ENCODE results near the gene FLRT3. TPM values are rescaled to one million over a fixed set of nuclear protein-coding genes. Genes with fewer than 3 reads are reported as not detected.

Gene FLRT3
- total RNA-seq, 2 donors from 2014 or later, result 81.7 to 112 TPM

- no peaks in the 10 kb centered on the region for H3K36me3 Mint-ChIP-seq (ENCODE audit: low read depth)
- no peak overlapping the region for H3K4me3 Mint-ChIP-seq
- H3K27ac ChIP-seq (ENCODE audit: low read depth, low read length), result no peak overlapping the region
- DNase-seq, result no peak
- no peaks in the 10 kb centered on the region for H3K9me3 Mint-ChIP-seq
- H3K27me3 Mint-ChIP-seq (ENCODE audit: insufficient read depth), result no peaks in the 10 kb centered on the region
- H3K27ac Mint-ChIP-seq, result no peak overlapping the region
- 85 to 98% methylated on average over 2 to 4 of the region's 5 CpGs for WGBS, 2 experiments (ENCODE audit: insufficient coverage in 1 of 2, insufficient read length in 1 of 2)
- no peaks in the 10 kb centered on the region for H3K36me3 ChIP-seq (ENCODE audit: control insufficient read depth, insufficient read depth, low read length)
- peaks cover 4% of the 10 kb centered on the region for H3K4me1 ChIP-seq (ENCODE audit: control insufficient read depth, insufficient read depth, low read length)
- no peak overlapping the region for H3K4me3 ChIP-seq (ENCODE audit: low read length)
- no peaks in the 10 kb centered on the region for H3K9me3 ChIP-seq (ENCODE audit: control insufficient read depth, low read length)
- peaks cover 21% of the 10 kb centered on the region for H3K4me1 Mint-ChIP-seq
- no peak overlapping the region for H3K9ac ChIP-seq (ENCODE audit: extremely low read depth, low read length, poor library complexity, severe bottlenecking)
- TF ChIP-seq, protein P1, sequence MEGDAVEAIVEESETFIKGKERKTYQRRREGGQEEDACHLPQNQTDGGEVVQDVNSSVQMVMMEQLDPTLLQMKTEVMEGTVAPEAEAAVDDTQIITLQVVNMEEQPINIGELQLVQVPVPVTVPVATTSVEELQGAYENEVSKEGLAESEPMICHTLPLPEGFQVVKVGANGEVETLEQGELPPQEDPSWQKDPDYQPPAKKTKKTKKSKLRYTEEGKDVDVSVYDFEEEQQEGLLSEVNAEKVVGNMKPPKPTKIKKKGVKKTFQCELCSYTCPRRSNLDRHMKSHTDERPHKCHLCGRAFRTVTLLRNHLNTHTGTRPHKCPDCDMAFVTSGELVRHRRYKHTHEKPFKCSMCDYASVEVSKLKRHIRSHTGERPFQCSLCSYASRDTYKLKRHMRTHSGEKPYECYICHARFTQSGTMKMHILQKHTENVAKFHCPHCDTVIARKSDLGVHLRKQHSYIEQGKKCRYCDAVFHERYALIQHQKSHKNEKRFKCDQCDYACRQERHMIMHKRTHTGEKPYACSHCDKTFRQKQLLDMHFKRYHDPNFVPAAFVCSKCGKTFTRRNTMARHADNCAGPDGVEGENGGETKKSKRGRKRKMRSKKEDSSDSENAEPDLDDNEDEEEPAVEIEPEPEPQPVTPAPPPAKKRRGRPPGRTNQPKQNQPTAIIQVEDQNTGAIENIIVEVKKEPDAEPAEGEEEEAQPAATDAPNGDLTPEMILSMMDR (conservative IDR thresholded peaks at IDR 0.05), result no peak
- H3K27me3 ChIP-seq (ENCODE audit: control insufficient read depth, insufficient read depth, low read length, poor library complexity, severe bottlenecking), result no peaks in the 10 kb centered on the region
Observed at GRCh38 chr20:14310977-14311627, 26.3 kb downstream of the FLRT3 start.

DNA sequence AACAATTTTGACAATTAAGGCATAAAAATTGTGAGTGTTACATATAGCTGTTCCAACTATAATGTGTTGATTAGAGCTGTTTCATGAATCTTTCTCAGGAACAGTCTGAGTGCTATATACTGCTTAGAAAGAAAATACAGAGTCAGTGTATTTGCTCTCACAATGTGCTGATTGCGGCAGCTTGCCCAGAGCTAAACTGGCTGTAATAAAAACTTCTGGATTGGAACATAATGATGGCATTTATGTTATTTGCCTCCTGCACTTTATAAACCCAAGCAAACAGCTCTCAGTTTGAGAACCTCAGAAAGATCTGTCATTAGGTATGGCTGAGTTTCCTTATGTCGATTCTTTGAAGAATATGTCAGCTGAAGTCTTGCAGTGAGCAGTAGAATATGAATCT lies 29.5 kb downstream of the FLRT3 start:
- H3K36me3 ChIP-seq (ENCODE audit: control insufficient read depth, insufficient read depth, low read length), result no peaks in the 10 kb centered on the region
- H3K4me3 ChIP-seq (ENCODE audit: low read length), result no peak overlapping the region
- no peaks in the 10 kb centered on the region for H3K27me3 ChIP-seq (ENCODE audit: control insufficient read depth, insufficient read depth, low read length, poor library complexity, severe bottlenecking)
- H3K4me1 ChIP-seq (ENCODE audit: control insufficient read depth, insufficient read depth, low read length), result no peaks in the 10 kb centered on the region
- Mint-ChIP-seq H3K36me3 (ENCODE audit: low read depth) (no peaks in the 10 kb centered on the region), H3K4me1 (peaks cover 9% of the 10 kb centered on the region), H3K27me3 (ENCODE audit: insufficient read depth) (no peaks in the 10 kb centered on the region), H3K9me3 (no peaks in the 10 kb centered on the region), H3K4me3 (no peak overlapping the region), H3K27ac (no peak overlapping the region)
- TF ChIP-seq, protein P1 (conservative IDR thresholded peaks at IDR 0.05), result no peak
- no peaks in the 10 kb centered on the region for H3K9me3 ChIP-seq (ENCODE audit: control insufficient read depth, low read length)
- H3K9ac ChIP-seq (ENCODE audit: extremely low read depth, low read length, poor library complexity, severe bottlenecking), result no peak overlapping the region
- WGBS, 2 experiments (ENCODE audit: insufficient coverage in 1 of 2, insufficient read length in 1 of 2), result 84 to 100% methylated on average over 1 to 2 of the region's 2 CpGs
- DNase-seq, result no peak
- no peak overlapping the region for H3K27ac ChIP-seq (ENCODE audit: low read depth, low read length)

GRCh38 chr20:14304472-14304871 lies 32.9 kb downstream of the FLRT3 start:
- H3K36me3 Mint-ChIP-seq (ENCODE audit: low read depth), result no peaks in the 10 kb centered on the region
- WGBS, 2 experiments (ENCODE audit: insufficient coverage in 1 of 2, insufficient read length in 1 of 2), result 88% methylated on average over 1 of the region's 1 CpG; no CpG with 5 or more reads in 1 of the 2 experiments
- TF ChIP-seq, protein P1 (conservative IDR thresholded peaks at IDR 0.05), result no peak

More at GRCh38 chr20:14304472-14304871, 32.9 kb downstream of the FLRT3 start:
- Histone ChIP-seq H3K9ac (ENCODE audit: extremely low read depth, low read length, poor library complexity, severe bottlenecking) (no peak overlapping the region), H3K27ac (ENCODE audit: low read depth, low read length) (no peak overlapping the region), H3K27me3 (ENCODE audit: control insufficient read depth, insufficient read depth, low read length, poor library complexity, severe bottlenecking) (no peaks in the 10 kb centered on the region), H3K4me3 (ENCODE audit: low read length) (no peak overlapping the region), H3K4me1 (ENCODE audit: control insufficient read depth, insufficient read depth, low read length) (no peaks in the 10 kb centered on the region), H3K9me3 (ENCODE audit: control insufficient read depth, low read length) (no peaks in the 10 kb centered on the region), H3K36me3 (ENCODE audit: control insufficient read depth, insufficient read depth, low read length) (no peaks in the 10 kb centered on the region)
- H3K27me3 Mint-ChIP-seq (ENCODE audit: insufficient read depth), result no peaks in the 10 kb centered on the region
- no peak overlapping the region for H3K4me3 Mint-ChIP-seq
- DNase-seq, result no peak
- no peaks in the 10 kb centered on the region for H3K9me3 Mint-ChIP-seq
- no peaks in the 10 kb centered on the region for H3K4me1 Mint-ChIP-seq
- no peak overlapping the region for H3K27ac Mint-ChIP-seq
